GM23248 (cell line): ENCODE data around the gene BTN1A1. TPM values are rescaled to one million over a fixed set of nuclear protein-coding genes. Genes with fewer than 3 reads are reported as not detected.

Experiments used
- DNase-seq: peaks from one replicate; pipeline ENCODE4 v3.0.0-alpha.2; 2015
- H2AFZ ChIP-seq: fragments of 200-600 bp; sonication (generic); 2 replicates; pipeline ENCODE4 v1.6.1; 2016; ENCODE audit warnings: antibody characterized with exemption
- H3F3A ChIP-seq: fragments of 200-600 bp; sonication (generic); 2 replicates; pipeline ENCODE4 v1.6.1; 2016; ENCODE audit warnings: mild to moderate bottlenecking, antibody characterized with exemption, mixed run types; ENCODE audit not compliant: insufficient read depth
- H3K27ac ChIP-seq: fragments of 200-600 bp; sonication (generic); 2 replicates; pipeline ENCODE4 v1.5.1; 2016; ENCODE audit warnings: mild to moderate bottlenecking
- H3K27me3 ChIP-seq: fragments of 200-600 bp; sonication (generic); replicated peaks from 2 replicates; pipeline ENCODE4 v1.6.1; 2016; ENCODE audit warnings: mild to moderate bottlenecking; ENCODE audit not compliant: insufficient read depth
- H3K36me3 ChIP-seq: fragments of 200-600 bp; sonication (generic); 2 replicates; pipeline ENCODE4 v1.6.1; 2016; ENCODE audit warnings: low read depth, mild to moderate bottlenecking
- H3K4me1 ChIP-seq: fragments of 200-600 bp; sonication (generic); 2 replicates; pipeline ENCODE4 v1.6.1; 2016; ENCODE audit warnings: mild to moderate bottlenecking; ENCODE audit not compliant: insufficient read depth
- H3K4me2 ChIP-seq: fragments of 200-600 bp; sonication (generic); one replicate; pipeline ENCODE4 v1.6.1; 2016; ENCODE audit warnings: mild to moderate bottlenecking; ENCODE audit not compliant: unreplicated experiment
- H3K4me3 ChIP-seq: fragments of 200-600 bp; sonication (generic); 2 replicates; pipeline ENCODE4 v1.5.1; 2016; ENCODE audit warnings: mild to moderate bottlenecking
- H3K79me2 ChIP-seq: fragments of 200-600 bp; sonication (generic); 2 replicates; pipeline ENCODE4 v1.6.1; 2016; ENCODE audit warnings: mild to moderate bottlenecking; ENCODE audit not compliant: insufficient read depth
- H3K9ac ChIP-seq: fragments of 200-600 bp; sonication (generic); 2 replicates; pipeline ENCODE4 v1.6.1; 2016; ENCODE audit warnings: mild to moderate bottlenecking
- H3K9me2 ChIP-seq: fragments of 200-600 bp; sonication (generic); 2 replicates; pipeline ENCODE4 v1.6.1; 2016; ENCODE audit warnings: mixed run types, mild to moderate bottlenecking, moderate library complexity; ENCODE audit not compliant: insufficient read depth
- H3K9me3 ChIP-seq: fragments of 200-600 bp; sonication (generic); one replicate; pipeline ENCODE4 v1.6.1; 2017; ENCODE audit warnings: low read depth
- H4K20me1 ChIP-seq: fragments of 200-600 bp; sonication (generic); 2 replicates; pipeline ENCODE4 v1.6.0; 2016; ENCODE audit not compliant: insufficient read depth
- EZH2 ChIP-seq: fragments of 200-600 bp; sonication (generic); IDR thresholded peaks from 2 replicates; pipeline ENCODE4 v1.6.1; 2018; ENCODE audit warnings: antibody characterized with exemption, mild to moderate bottlenecking; ENCODE audit not compliant: insufficient read depth, poor library complexity, severe bottlenecking
- EZH2phosphoT487 ChIP-seq: fragments of 200-600 bp; sonication (generic); IDR thresholded peaks from 2 replicates; pipeline ENCODE4 v1.6.1; 2018; ENCODE audit warnings: antibody characterized with exemption, moderate library complexity, mild to moderate bottlenecking, low read depth; ENCODE audit not compliant: insufficient read depth
- WGBS, 2 experiments: methylation state at CpG; one replicate each; pipeline ENCODE4 v1.1.6; 2015 to 2017; ENCODE audit warnings: low lambda C conversion rate in 2 of 2, low coverage in 1 of 2; ENCODE audit errors: missing lambda C conversion rate in 2 of 2; 5-methylcytosine and 5-hydroxymethylcytosine counted together
- in situ Hi-C: fragments of 300-500 bp; cut with MboI; formaldehyde crosslinking; loops from 2 replicates; pipeline ENCODE4 v1.15.0; 2020
- polyA plus RNA-seq: library from polyadenylated mRNA; unstranded; fragments of >200 nt; fragmentation: Nextera tagmentation; extraction: Ambion mirVana; gene quantifications from 2 replicates; pipeline ENCODE4 v1.2.1, GENCODE V29; 2016
- total RNA-seq: library from RNA; depleted of rRNA; stranded (reverse); fragments of >200 nt; shearing (Covaris generic); gene quantifications from 2 replicates; pipeline ENCODE4 v1.2.3, GENCODE V29; 2014

The BTN1A1 gene
- total and polyA plus RNA-seq, 2 experiments from 2014 or later: 0.11 TPM; not detected in 1

DNA sequence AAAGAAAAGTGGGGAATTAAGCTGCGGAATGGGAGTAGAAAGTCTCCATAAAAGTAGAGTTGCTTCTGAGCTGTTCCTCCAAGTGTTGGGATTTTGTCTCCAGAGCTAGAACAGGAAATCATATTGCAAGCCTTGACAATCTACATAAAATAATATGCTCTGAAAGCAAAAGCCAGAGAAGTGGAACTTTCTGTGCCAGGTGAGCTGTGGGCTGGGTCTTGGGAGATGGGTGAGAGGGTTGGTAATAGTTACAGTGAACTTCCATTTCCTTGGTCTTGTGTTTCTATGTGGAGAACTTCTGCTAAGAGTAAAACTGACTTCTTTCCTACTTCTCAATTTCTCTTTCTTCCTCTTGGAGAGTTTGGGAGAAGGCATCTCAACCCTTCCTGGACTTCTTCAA, 31.8 kb downstream of the BTN1A1 start:
- 97 to 100% methylated on average over 1 of the region's 1 CpG for WGBS, 2 experiments

DNA sequence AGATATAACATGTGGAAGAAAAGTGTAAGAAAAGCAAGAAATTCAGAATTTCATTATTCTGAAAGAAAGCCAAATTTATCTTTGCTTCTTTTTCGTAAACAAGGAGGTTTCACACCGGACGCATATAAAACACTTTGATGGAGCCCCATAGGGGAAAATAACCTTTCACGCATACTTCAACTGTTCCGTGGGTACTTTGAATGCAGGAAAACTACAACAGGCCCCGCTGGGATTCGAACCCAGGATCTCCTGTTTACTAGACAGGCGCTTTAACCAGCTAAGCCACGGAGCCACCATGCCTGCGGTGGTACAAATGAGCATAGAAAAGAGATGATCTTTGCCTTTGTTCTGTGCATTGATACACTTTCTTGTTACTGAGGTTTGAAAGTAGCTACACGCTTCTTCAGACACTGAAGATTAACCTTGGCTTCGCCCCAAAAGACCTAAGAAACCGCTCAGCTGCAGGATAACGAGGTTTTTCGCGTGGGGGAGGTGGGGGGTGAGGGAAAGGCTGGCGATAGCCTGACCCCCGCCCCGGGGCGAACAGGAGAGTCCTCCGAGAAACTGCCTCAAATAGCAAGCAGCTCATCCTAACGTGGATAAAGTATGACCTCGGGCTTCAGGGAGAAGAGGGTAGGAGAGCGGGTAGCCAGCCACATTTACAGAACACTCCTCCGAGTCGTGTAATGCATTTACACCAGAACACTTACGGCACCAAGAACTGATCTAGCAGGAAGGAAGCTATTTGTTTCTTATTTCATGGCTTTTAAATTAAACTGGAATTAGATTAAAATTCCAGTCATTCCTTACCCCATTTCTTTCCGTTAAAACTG, 32.8 kb downstream of the BTN1A1 start:
- TF ChIP-seq EZH2phosphoT487 (no peak), EZH2 (no peak)
- peak; percentile 84 for DNase-seq
- peaks cover 20% of the 10 kb centered on the region for H3K4me1 ChIP-seq
- H3K27ac ChIP-seq: peak overlapping the region; percentile 43
- H3K9me3 ChIP-seq: no peaks in the 10 kb centered on the region
- WGBS, 2 experiments: 1% methylated on average over 28 of the region's 28 CpGs
- peak overlapping the region; percentile 70 for H3K9ac ChIP-seq
- H3K4me2 ChIP-seq: peak overlapping the region; percentile 85
- H4K20me1 ChIP-seq: no peaks in the 10 kb centered on the region
- H3K79me2 ChIP-seq: no peaks in the 10 kb centered on the region
- H3K27me3 ChIP-seq: no peaks in the 10 kb centered on the region
- H2AFZ ChIP-seq: peak overlapping the region; percentile 85
- no peaks in the 10 kb centered on the region for H3K9me2 ChIP-seq
- H3K4me3 ChIP-seq: peak overlapping the region; percentile 87
- H3F3A ChIP-seq: peaks cover 40% of the 10 kb centered on the region
- in situ Hi-C loops: loop anchor here (25.0 kb wide), 1 partner anchor 196 kb away; no protein-coding TSS in a partner anchor
- no peaks in the 10 kb centered on the region for H3K36me3 ChIP-seq

More for the DNA sequence above, 31.8 kb downstream of the BTN1A1 start:
- Histone ChIP-seq H2AFZ (peak overlapping the region; percentile 45), H3K9me3 (no peaks in the 10 kb centered on the region), H3K9ac (no peak overlapping the region), H3K79me2 (no peaks in the 10 kb centered on the region), H3K4me3 (no peak overlapping the region), H3K4me2 (no peak overlapping the region), H3K9me2 (no peaks in the 10 kb centered on the region), H3K4me1 (peaks cover 18% of the 10 kb centered on the region), H4K20me1 (no peaks in the 10 kb centered on the region), H3K27ac (no peak overlapping the region), H3F3A (peaks cover 33% of the 10 kb centered on the region), H3K36me3 (no peaks in the 10 kb centered on the region), H3K27me3 (no peaks in the 10 kb centered on the region)
- TF ChIP-seq EZH2phosphoT487 (no peak), EZH2 (no peak)
- in situ Hi-C loops: loop anchor here (25.0 kb wide), 1 partner anchor 195 kb away; no protein-coding TSS in a partner anchor
- DNase-seq: no peak

DNA sequence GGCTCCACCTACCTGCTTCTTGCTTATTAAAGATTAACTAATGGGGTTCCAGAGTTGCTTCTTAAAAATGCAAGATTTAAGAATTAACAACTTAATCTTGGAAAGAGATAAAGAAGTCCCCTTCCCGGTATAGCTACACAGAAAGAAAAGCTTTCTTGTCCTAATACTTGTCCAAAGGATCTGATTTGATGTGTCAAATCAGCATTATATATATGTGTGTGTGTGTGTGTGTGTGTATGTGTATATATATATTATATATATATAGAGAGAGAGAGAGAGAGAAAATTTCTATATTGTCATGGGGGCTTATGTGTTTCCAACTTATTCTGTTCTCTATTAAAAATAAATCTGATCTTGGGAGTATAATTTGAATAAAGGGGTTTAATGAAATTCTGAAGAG, 33.4 kb downstream of the BTN1A1 start:
- Histone ChIP-seq H3K4me3 (peak overlapping the region; percentile 87), H3K79me2 (peaks cover 2% of the 10 kb centered on the region; the same call in 1 of the 2 replicates), H3K9me3 (no peaks in the 10 kb centered on the region), H3K4me2 (peak overlapping the region; percentile 85), H3K27ac (peak overlapping the region; percentile 43), H3K9me2 (no peaks in the 10 kb centered on the region), H3K4me1 (peaks cover 20% of the 10 kb centered on the region), H3F3A (peaks cover 43% of the 10 kb centered on the region), H3K27me3 (no peaks in the 10 kb centered on the region), H3K36me3 (no peaks in the 10 kb centered on the region), H4K20me1 (no peaks in the 10 kb centered on the region), H3K9ac (peak overlapping the region; percentile 70), H2AFZ (peak overlapping the region; percentile 85)
- TF ChIP-seq EZH2phosphoT487 (no peak), EZH2 (no peak)
- DNase-seq: no peak
- in situ Hi-C loops: loop anchor here (25.0 kb wide), 1 partner anchor 196 kb away; no protein-coding TSS in a partner anchor
- 0% methylated on average over 1 of the region's 1 CpG for WGBS, 2 experiments

- H3K9ac ChIP-seq: no peak overlapping the region
- H2AFZ ChIP-seq: peak overlapping the region; percentile 94
- no peak overlapping the region for H3K4me2 ChIP-seq
- no peaks in the 10 kb centered on the region for H3K36me3 ChIP-seq
- no peaks in the 10 kb centered on the region for H3K9me2 ChIP-seq
- H3K4me1 ChIP-seq: peaks cover 28% of the 10 kb centered on the region
- no peaks in the 10 kb centered on the region for H4K20me1 ChIP-seq
- TF ChIP-seq EZH2 (no peak), EZH2phosphoT487 (no peak)
- H3F3A ChIP-seq: peaks cover 47% of the 10 kb centered on the region
- WGBS, 2 experiments: 78 to 82% methylated on average over 6 of the region's 6 CpGs
- H3K27ac ChIP-seq: no peak overlapping the region
- no peaks in the 10 kb centered on the region for H3K9me3 ChIP-seq
- DNase-seq: no peak
- in situ Hi-C loops: loop anchor here (25.0 kb wide), 1 partner anchor 198 kb away; no protein-coding TSS in a partner anchor
- no peak overlapping the region for H3K4me3 ChIP-seq
- H3K27me3 ChIP-seq: no peaks in the 10 kb centered on the region
- peaks cover 16% of the 10 kb centered on the region for H3K79me2 ChIP-seq
These were observed 34.8 kb downstream of the BTN1A1 start for GRCh38 chr6:26534681-26535465.
